Measurements from ENCODE around the gene EPG5. TPM values are rescaled to one million over a fixed set of nuclear protein-coding genes. Genes with fewer than 3 reads are reported as not detected.
"Not testable (repeated sequence)": the region's sequence is repeated elsewhere in the genome, so short reads cannot be mapped to it uniquely, and the experiment has no call there.

EPG5 gene
- total and polyA plus RNA-seq, 2 donors from 2014 or later, result 4.8 to 32.5 TPM

DNA sequence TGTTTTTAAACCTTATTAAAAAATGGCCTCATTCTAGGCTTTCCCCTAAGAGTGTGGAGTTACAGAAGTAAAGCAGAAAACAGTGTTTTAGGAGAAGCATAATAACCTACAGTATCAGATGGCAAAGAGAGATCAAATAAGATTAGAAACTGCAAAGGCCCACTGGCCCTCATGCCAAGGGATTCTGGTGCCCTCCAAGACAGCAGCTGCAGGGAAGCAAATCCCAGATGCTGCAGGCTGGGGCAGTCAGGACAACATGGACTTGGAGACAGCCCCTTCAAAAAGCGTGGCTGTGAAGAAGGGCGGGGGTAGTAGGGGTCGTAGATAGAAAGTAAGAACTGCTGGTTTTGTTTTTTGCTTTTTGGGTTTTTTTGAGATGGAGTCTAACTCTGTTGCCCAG lies 28.3 kb upstream of the EPG5 start:
- TF ChIP-seq, protein P1, sequence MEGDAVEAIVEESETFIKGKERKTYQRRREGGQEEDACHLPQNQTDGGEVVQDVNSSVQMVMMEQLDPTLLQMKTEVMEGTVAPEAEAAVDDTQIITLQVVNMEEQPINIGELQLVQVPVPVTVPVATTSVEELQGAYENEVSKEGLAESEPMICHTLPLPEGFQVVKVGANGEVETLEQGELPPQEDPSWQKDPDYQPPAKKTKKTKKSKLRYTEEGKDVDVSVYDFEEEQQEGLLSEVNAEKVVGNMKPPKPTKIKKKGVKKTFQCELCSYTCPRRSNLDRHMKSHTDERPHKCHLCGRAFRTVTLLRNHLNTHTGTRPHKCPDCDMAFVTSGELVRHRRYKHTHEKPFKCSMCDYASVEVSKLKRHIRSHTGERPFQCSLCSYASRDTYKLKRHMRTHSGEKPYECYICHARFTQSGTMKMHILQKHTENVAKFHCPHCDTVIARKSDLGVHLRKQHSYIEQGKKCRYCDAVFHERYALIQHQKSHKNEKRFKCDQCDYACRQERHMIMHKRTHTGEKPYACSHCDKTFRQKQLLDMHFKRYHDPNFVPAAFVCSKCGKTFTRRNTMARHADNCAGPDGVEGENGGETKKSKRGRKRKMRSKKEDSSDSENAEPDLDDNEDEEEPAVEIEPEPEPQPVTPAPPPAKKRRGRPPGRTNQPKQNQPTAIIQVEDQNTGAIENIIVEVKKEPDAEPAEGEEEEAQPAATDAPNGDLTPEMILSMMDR (IDR thresholded peaks at IDR 0.05; ENCODE audit: borderline replicate concordance, extremely low read depth, insufficient read depth), result no peak
- Histone ChIP-seq H3K4me3 (ENCODE audit: low read length in 3 of 3) (no peak overlapping the region), H3K4me1 (ENCODE audit: control insufficient read depth in 2 of 3, insufficient read depth in 2 of 3, low read depth in 1 of 3, low read length in 3 of 3) (no peaks in the 10 kb centered on the region), H3K27ac (ENCODE audit: low read depth in 2 of 2, low read length in 2 of 2) (no peak overlapping the region), H3K27me3 (ENCODE audit: control insufficient read depth, insufficient read depth, low read length) (no peaks in the 10 kb centered on the region), H3K9ac (ENCODE audit: low read length in 3 of 3) (no peak overlapping the region), H3K36me3 (ENCODE audit: control insufficient read depth in 2 of 3, insufficient read depth in 3 of 3, low read length in 3 of 3) (no peaks in the 10 kb centered on the region), H3K9me3 (ENCODE audit: control insufficient read depth in 2 of 3, insufficient read depth in 1 of 3, low read length in 3 of 3) (no peaks in the 10 kb centered on the region)
- intact Hi-C loops (cut with DNase I), result no loop called here
- no peak for FAIRE-seq
- no peak for DNase-seq

DNA sequence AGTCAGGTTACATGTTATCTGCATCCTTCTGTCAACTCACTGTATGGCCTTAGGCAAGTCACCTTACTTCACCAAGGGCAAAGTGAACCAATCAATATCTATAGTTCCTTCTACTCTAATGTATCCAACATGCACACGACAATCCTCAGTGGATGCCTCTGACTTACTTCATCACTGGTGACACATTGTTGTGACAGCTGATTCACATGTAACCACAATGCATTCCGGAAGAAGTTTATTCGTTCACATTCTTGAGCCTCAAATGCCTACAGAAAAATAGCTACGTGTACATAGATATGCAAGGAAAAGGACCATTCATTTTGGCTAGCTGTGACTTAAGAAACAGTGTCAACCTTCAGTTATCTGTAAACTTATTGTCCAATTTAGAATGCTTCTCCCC lies 26.3 kb upstream of the EPG5 start:
- intact Hi-C loops (cut with DNase I), result no loop called here
- Histone ChIP-seq H3K4me3 (ENCODE audit: low read length in 3 of 3) (no peak overlapping the region), H3K27me3 (ENCODE audit: control insufficient read depth, insufficient read depth, low read length) (no peaks in the 10 kb centered on the region), H3K9ac (ENCODE audit: low read length in 3 of 3) (no peak overlapping the region), H3K9me3 (ENCODE audit: control insufficient read depth in 2 of 3, insufficient read depth in 1 of 3, low read length in 3 of 3) (no peaks in the 10 kb centered on the region), H3K27ac (ENCODE audit: low read depth in 2 of 2, low read length in 2 of 2) (no peak overlapping the region), H3K36me3 (ENCODE audit: control insufficient read depth in 2 of 3, insufficient read depth in 3 of 3, low read length in 3 of 3) (no peaks in the 10 kb centered on the region), H3K4me1 (ENCODE audit: control insufficient read depth in 2 of 3, insufficient read depth in 2 of 3, low read depth in 1 of 3, low read length in 3 of 3) (no peaks in the 10 kb centered on the region)
- no peak for DNase-seq
- FAIRE-seq, result no peak
- TF ChIP-seq, protein P1 (IDR thresholded peaks at IDR 0.05; ENCODE audit: borderline replicate concordance, extremely low read depth, insufficient read depth), result no peak

DNA sequence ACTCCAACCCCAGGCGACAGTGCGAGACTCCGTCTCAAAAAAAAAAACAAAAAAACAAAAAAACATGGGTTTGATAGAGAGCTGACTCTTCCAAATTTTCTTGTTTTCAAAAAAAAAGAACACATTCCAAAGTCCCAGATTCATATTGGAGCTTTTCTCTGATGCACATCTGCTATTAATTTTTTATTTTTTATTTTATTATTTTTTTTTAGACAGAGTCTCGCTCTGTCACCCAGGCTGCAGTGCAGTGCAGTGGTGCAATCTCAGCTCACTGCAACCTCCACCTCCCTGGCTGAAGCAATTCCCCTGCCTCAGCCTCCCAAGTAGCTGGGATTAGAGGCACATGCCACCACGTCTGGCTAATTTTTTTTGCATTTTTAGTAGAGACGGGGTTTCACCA lies 25.4 kb upstream of the EPG5 start:
- DNase-seq; H3K36me3 ChIP-seq (ENCODE audit: control insufficient read depth in 2 of 3, insufficient read depth in 3 of 3, low read length in 3 of 3); H3K27me3 ChIP-seq (ENCODE audit: control insufficient read depth, insufficient read depth, low read length); H3K4me3 ChIP-seq (ENCODE audit: low read length in 3 of 3); H3K27ac ChIP-seq (ENCODE audit: low read depth in 2 of 2, low read length in 2 of 2); H3K9ac ChIP-seq (ENCODE audit: low read length in 3 of 3); H3K4me1 ChIP-seq (ENCODE audit: control insufficient read depth in 2 of 3, insufficient read depth in 2 of 3, low read depth in 1 of 3, low read length in 3 of 3); H3K9me3 ChIP-seq (ENCODE audit: control insufficient read depth in 2 of 3, insufficient read depth in 1 of 3, low read length in 3 of 3); FAIRE-seq; intact Hi-C loops (cut with DNase I): not testable (repeated sequence)

DNA sequence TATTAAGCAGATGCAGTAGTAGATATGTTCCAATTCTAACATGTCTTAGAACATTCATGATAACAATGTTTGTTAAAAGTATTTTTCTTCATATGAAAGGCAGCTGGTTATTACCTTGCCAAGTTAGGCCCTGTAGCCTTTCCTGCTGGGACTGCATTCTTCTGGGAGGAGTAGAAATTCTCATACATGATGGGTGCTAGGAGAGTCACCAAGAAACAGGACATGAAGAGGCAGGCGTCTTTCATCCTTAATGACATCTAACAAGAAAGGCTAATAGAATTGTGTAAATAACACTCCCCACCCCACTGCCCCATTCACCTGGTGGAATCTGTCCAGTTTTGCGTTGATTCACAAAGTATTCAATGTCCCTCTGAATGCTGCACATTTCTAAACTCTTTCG lies 24.7 kb upstream of the EPG5 start:
- no peaks in the 10 kb centered on the region for H3K9me3 ChIP-seq (ENCODE audit: control insufficient read depth in 2 of 3, insufficient read depth in 1 of 3, low read length in 3 of 3)
- intact Hi-C loops (cut with DNase I), result no loop called here
- no peaks in the 10 kb centered on the region for H3K4me1 ChIP-seq (ENCODE audit: control insufficient read depth in 2 of 3, insufficient read depth in 2 of 3, low read depth in 1 of 3, low read length in 3 of 3)
- no peak overlapping the region for H3K9ac ChIP-seq (ENCODE audit: low read length in 3 of 3)
- FAIRE-seq (no peak), DNase-seq (no peak)
- H3K4me3 ChIP-seq (ENCODE audit: low read length in 3 of 3), result no peak overlapping the region
- H3K27me3 ChIP-seq (ENCODE audit: control insufficient read depth, insufficient read depth, low read length), result no peaks in the 10 kb centered on the region
- H3K36me3 ChIP-seq (ENCODE audit: control insufficient read depth in 2 of 3, insufficient read depth in 3 of 3, low read length in 3 of 3), result peaks cover 0 to 2% (median 0%) of the 10 kb centered on the region in 3 donors
- no peak overlapping the region for H3K27ac ChIP-seq (ENCODE audit: low read depth in 2 of 2, low read length in 2 of 2)
- TF ChIP-seq, protein P1 (IDR thresholded peaks at IDR 0.05; ENCODE audit: borderline replicate concordance, extremely low read depth, insufficient read depth), result no peak

Measured in kidney (tissue), 14 donors.